GM12878 (cell line): ENCODE measurements around the gene PLEKHA7. TPM values are rescaled to one million over a fixed set of nuclear protein-coding genes. Genes with fewer than 3 reads are reported as not detected.

ENCODE experiments used
- ATAC-seq: fragments of 200-7000 bp; cut with Tn5 transposase; 3 replicates; pipeline ENCODE4 v1.9.1; 2020; ENCODE audit warnings: mild to moderate bottlenecking, moderate library complexity
- BruUV-seq: library from RNA; stranded (reverse); fragments of 400-500 nt; replicated peaks from 2 replicates; lab custom pipeline; 2021; lab: Mats Ljungman, UMichigan
- CTCF ChIA-PET: fragments of 300-600 bp; sonication (Branson Sonifier 250); formaldehyde crosslinking; extraction: SDS; loops from one replicate; lab custom pipeline; 2021; ENCODE audit warnings: inconsistent platforms; lab: Yijun Ruan, JAX
- POLR2A ChIA-PET: fragments of 350-600 bp; formaldehyde crosslinking; extraction: SDS; loops from one replicate; lab custom pipeline; 2021; ENCODE audit warnings: inconsistent platforms; lab: Charles Lee
- RAD21 ChIA-PET: fragments of 300-600 bp; sonication (Branson Sonifier 250); formaldehyde crosslinking; loops from one replicate; lab custom pipeline; 2023; ENCODE audit warnings: antibody characterized with exemption; ENCODE audit not compliant: unreplicated experiment; lab: Charles Lee
- SMC1A ChIA-PET: fragments of 300-600 bp; sonication (Branson Sonifier 250); formaldehyde crosslinking; loops from one replicate; lab custom pipeline; 2023; ENCODE audit not compliant: unreplicated experiment, uncharacterized antibody; lab: Charles Lee
- DNase-seq: peaks from one replicate; pipeline ENCODE4 v3.0.0-alpha.2; 2011; ENCODE audit warnings: low read depth, low spot score
- FAIRE-seq: peaks from 3 replicates; lab custom pipeline; 2011; peaks lifted over from hg19 to GRCh38; lab: Jason Lieb, UNC
- H2AFZ ChIP-seq: 2 replicates; pipeline ENCODE4 v1.6.0; 2011; ENCODE audit warnings: low read depth, low read length, control low read depth; ENCODE audit not compliant: control insufficient read depth
- H3K27ac ChIP-seq: 2 replicates; pipeline ENCODE4 v1.5.1; 2011; ENCODE audit warnings: control low read depth; ENCODE audit not compliant: control insufficient read depth, insufficient read depth
- H3K27me3 ChIP-seq, 2 experiments: replicated peaks in 1 of 2; 2 replicates each; pipeline versions ENCODE4 v1.6.0 to v1.6.1; 2011; ENCODE audit warnings: low read length in 1 of 2; ENCODE audit not compliant: control insufficient read depth in 2 of 2, insufficient read depth in 2 of 2
- H3K36me3 ChIP-seq, 2 experiments: 2 replicates each; pipeline ENCODE4 v1.5.1; 2011; ENCODE audit warnings: low read length in 1 of 2; ENCODE audit not compliant: control insufficient read depth in 2 of 2, insufficient read depth in 2 of 2
- H3K4me1 ChIP-seq: 2 replicates; pipeline ENCODE4 v1.6.1; 2011; ENCODE audit warnings: mild to moderate bottlenecking, low read length, moderate library complexity, mixed read lengths; ENCODE audit not compliant: control insufficient read depth, insufficient read depth
- H3K4me2 ChIP-seq: 2 replicates; pipeline ENCODE4 v1.6.0; 2011; ENCODE audit warnings: control low read depth; ENCODE audit not compliant: control insufficient read depth, insufficient read depth
- H3K4me3 ChIP-seq: fragments of 200-600 bp; sonication (generic); 2 replicates; pipeline ENCODE4 v1.5.1; 2016
- H3K79me2 ChIP-seq: 2 replicates; pipeline ENCODE4 v1.6.0; 2011; ENCODE audit warnings: low read length; ENCODE audit not compliant: control insufficient read depth, insufficient read depth
- H3K9ac ChIP-seq: 2 replicates; pipeline ENCODE4 v1.8.0; 2011; ENCODE audit warnings: low read length, control low read depth, mixed read lengths; ENCODE audit not compliant: control insufficient read depth, insufficient read depth
- H3K9me3 ChIP-seq: replicated peaks from 3 replicates; pipeline ENCODE4 v1.5.1; 2011; ENCODE audit warnings: mild to moderate bottlenecking, low read length; ENCODE audit not compliant: control insufficient read depth, insufficient read depth
- H4K20me1 ChIP-seq: 2 replicates; pipeline ENCODE4 v1.6.0; 2011; ENCODE audit not compliant: control insufficient read depth, insufficient read depth
- EP300 ChIP-seq, 2 experiments: fragments of 150-350 bp in 1 of 2; IDR thresholded peaks; 2 replicates each; pipeline ENCODE4 v1.6.1; 2011 to 2012; ENCODE audit warnings: low read depth in 2 of 2, low read length in 2 of 2, borderline replicate concordance in 1 of 2, improper control_type of control experiment in 1 of 2, inconsistent platforms in 1 of 2; ENCODE audit not compliant: control insufficient read depth in 1 of 2
- FOS ChIP-seq: IDR thresholded peaks from 3 replicates; pipeline ENCODE4 v1.6.1; 2011; ENCODE audit warnings: borderline replicate concordance; ENCODE audit not compliant: insufficient read length; ENCODE audit errors: extremely low read depth
- GABPA ChIP-seq: IDR thresholded peaks from 2 replicates; pipeline ENCODE4 v1.6.1; 2014; ENCODE audit warnings: antibody characterized with exemption, low read depth, mild to moderate bottlenecking, inconsistent platforms
- IRF4 ChIP-seq: IDR thresholded peaks from 2 replicates; pipeline ENCODE4 v1.6.1; 2011; ENCODE audit warnings: low read depth, low read length
- KAT2A ChIP-seq: conservative IDR thresholded peaks from 2 replicates; pipeline ENCODE4 v1.6.1; 2011; ENCODE audit warnings: low read depth, low read length; ENCODE audit not compliant: control insufficient read depth
- MTA2 ChIP-seq: fragments of 450-650 bp; IDR thresholded peaks from 2 replicates; pipeline ENCODE4 v1.6.1; 2016; ENCODE audit warnings: low read depth, mild to moderate bottlenecking, moderate library complexity
- WGBS: methylation state at CpG from one replicate; pipeline ENCODE4 v1.1.6; 2016; ENCODE audit warnings: low lambda C conversion rate; ENCODE audit not compliant: insufficient replicate concordance, insufficient coverage; ENCODE audit errors: missing lambda C conversion rate; 5-methylcytosine and 5-hydroxymethylcytosine counted together
- in situ Hi-C: fragments of 300-500 bp; cut with MboI; formaldehyde crosslinking; loops from 9 replicates; pipeline ENCODE4 v1.14.3; 2018; ENCODE audit warnings: mixed read lengths
- intact Hi-C: fragments of 100-400 bp; cut with micrococcal nuclease; formaldehyde crosslinking; loops from one replicate; pipeline ENCODE4 v1.14.2; 2022; ENCODE audit not compliant: unreplicated experiment
- polyA plus RNA-seq, 11 experiments: library from polyadenylated mRNA; depleted of rRNA in 4 of 11; unstranded in 6 of 11; stranded (reverse) in 5 of 11; fragments of >200 nt; fragmentation: Nextera tagmentation in 4 of 11; fragmentation: Illumina TruSeq in 1 of 11; extraction: Ambion mirVana in 4 of 11; extraction: Trizol in 1 of 11; gene quantifications; 1 replicate in 1 of 11; 2 replicates in 10 of 11; pipeline versions ENCODE4 v1.2.1 to v1.2.3, GENCODE V29; 2011 to 2016; ENCODE audit warnings: inconsistent platforms in 2 of 11, missing spikeins in 2 of 11, low read depth in 1 of 11
- total RNA-seq, 4 experiments: library from RNA; depleted of rRNA in 3 of 4; stranded (reverse); fragments of >200 nt in 3 of 4; fragmentation: Illumina TruSeq in 1 of 4; extraction: Trizol in 1 of 4; gene quantifications; 2 replicates each; pipeline versions ENCODE4 v1.2.1 to v1.2.3, GENCODE V29; 2013 to 2021

The PLEKHA7 gene
- total and polyA plus RNA-seq, 10 of the 15 experiments (the other 5 are each of a cell fraction or from before 2014, with no cell fraction given) = 0.45 to 5.3 (median 2.1) TPM

GRCh38 chr11:16743478-16743877 lies 270.7 kb downstream of the PLEKHA7 start (continued):
- no peak for TF ChIP-seq GABPA
- no peak for TF ChIP-seq KAT2A
- no peak for TF ChIP-seq IRF4
- TF ChIP-seq, all 136 proteins: peak for 0

GRCh38 chr11:16741473-16741872 lies 272.7 kb downstream of the PLEKHA7 start:
- intact Hi-C loops (no loop called here), in situ Hi-C loops (no loop called here)
- Histone ChIP-seq H3K9me3 (no peaks in the 10 kb centered on the region), H3K27ac (no peak overlapping the region), H3K36me3 (peaks cover 0 to 25% of the 10 kb centered on the region in 2 experiments; a peak in 3 of 4 replicates), H3K9ac (peak overlapping the region; percentile 25; the same call in 1 of the 2 replicates), H3K4me2 (peak overlapping the region; percentile 67; the same call in 1 of the 2 replicates), H3K4me3 (peak overlapping the region; percentile 49), H3K79me2 (peaks cover 70% of the 10 kb centered on the region), H2AFZ (no peak overlapping the region), H3K27me3 (no peaks in the 10 kb centered on the region), H3K4me1 (peaks cover 4% of the 10 kb centered on the region; the same call in 1 of the 2 replicates), H4K20me1 (no peaks in the 10 kb centered on the region; the same call in 1 of the 2 replicates)
- no peak for TF ChIP-seq EP300 (IDR thresholded peaks at IDR 0.05; ENCODE audit: borderline replicate concordance in 1 of 2, control insufficient read depth in 1 of 2, low read depth in 2 of 2, low read length in 2 of 2)
- TF ChIP-seq MTA2 = no peak
- no peak for TF ChIP-seq FOS
- ATAC-seq (peak; percentile 3; the same call in 2 of the 3 replicates), DNase-seq (no peak), FAIRE-seq (no peak)
- SMC1A ChIA-PET = interaction anchor here (1.0 kb wide), 1 partner anchor 18 kb away, joined by 3 read pairs; no protein-coding TSS in a partner anchor
- RAD21 ChIA-PET = no interaction called here
- no TSS peak for BruUV-seq
- WGBS = 42% methylated on average over 4 of the region's 4 CpGs
- POLR2A ChIA-PET = interaction anchor here (0.9 kb wide), 1 partner anchor 9 kb away, joined by 4 read pairs; no protein-coding TSS in a partner anchor
- CTCF ChIA-PET = interaction anchor here (0.9 to 1.1 kb wide), 2 partner anchors 11 to 45 kb away, joined by 3 to 4 read pairs; no protein-coding TSS in a partner anchor
